GM12865 (cell line): ENCODE data around the gene GNB1.
"Not testable (repeated sequence)": the region's sequence is repeated elsewhere in the genome, so short reads cannot be mapped to it uniquely, and the experiment has no call there.

Experiments
- DNase-seq: peaks from one replicate; pipeline ENCODE4 v3.0.0; 2010; ENCODE audit warnings: low read depth
- H3K4me3 ChIP-seq: 2 replicates; pipeline ENCODE4 v1.5.1; 2011; ENCODE audit warnings: mild to moderate bottlenecking, low read depth, low read length, control low read depth
- TF ChIP-seq, protein P1 (sequence below): IDR thresholded peaks from 2 replicates; pipeline ENCODE4 v1.5.1; 2011; ENCODE audit warnings: low read length, control low read depth, low read depth, inconsistent platforms; ENCODE audit not compliant: insufficient read depth; ENCODE audit errors: missing control alignments

The GNB1 gene

DNA sequence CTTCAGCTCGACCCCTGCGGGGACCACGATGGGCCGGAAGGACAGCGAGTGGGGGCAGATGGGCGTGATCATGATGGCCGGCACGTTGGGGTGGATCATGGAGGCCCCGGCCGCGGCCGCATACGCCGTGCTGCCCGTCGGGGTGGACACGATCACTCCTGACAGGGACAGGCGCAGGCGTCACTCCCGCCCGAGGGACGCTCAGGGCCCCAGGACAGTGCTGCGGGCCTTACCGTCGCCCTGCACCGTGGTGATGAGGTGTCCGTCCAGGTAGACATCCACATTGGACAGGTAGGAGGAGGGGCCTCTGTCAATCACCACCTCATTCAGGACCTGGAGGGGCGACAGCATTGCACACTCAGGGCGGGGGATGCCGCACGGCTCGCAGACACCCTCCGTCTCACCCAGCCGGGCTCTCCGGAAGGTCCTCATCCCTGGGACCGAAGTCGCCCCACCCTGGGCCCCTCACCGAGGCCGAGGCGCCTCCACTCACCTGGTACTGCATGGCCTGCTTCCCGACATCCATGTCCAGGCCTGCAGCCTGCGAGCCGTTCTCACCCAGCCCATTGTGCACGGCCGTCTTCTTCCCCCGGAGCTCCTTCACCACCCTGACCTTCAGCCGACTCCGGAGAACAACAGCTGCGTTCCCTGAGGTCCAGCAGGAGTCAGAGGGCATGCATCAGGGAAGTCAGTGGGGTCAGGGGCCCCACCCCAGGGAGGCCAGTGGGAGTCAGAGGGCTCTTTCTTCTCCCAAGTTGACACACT lies 136.7 kb downstream of the GNB1 start:
- no peak for DNase-seq
- no peak overlapping the region for H3K4me3 ChIP-seq
- TF ChIP-seq, protein P1, sequence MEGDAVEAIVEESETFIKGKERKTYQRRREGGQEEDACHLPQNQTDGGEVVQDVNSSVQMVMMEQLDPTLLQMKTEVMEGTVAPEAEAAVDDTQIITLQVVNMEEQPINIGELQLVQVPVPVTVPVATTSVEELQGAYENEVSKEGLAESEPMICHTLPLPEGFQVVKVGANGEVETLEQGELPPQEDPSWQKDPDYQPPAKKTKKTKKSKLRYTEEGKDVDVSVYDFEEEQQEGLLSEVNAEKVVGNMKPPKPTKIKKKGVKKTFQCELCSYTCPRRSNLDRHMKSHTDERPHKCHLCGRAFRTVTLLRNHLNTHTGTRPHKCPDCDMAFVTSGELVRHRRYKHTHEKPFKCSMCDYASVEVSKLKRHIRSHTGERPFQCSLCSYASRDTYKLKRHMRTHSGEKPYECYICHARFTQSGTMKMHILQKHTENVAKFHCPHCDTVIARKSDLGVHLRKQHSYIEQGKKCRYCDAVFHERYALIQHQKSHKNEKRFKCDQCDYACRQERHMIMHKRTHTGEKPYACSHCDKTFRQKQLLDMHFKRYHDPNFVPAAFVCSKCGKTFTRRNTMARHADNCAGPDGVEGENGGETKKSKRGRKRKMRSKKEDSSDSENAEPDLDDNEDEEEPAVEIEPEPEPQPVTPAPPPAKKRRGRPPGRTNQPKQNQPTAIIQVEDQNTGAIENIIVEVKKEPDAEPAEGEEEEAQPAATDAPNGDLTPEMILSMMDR, result no peak

DNA sequence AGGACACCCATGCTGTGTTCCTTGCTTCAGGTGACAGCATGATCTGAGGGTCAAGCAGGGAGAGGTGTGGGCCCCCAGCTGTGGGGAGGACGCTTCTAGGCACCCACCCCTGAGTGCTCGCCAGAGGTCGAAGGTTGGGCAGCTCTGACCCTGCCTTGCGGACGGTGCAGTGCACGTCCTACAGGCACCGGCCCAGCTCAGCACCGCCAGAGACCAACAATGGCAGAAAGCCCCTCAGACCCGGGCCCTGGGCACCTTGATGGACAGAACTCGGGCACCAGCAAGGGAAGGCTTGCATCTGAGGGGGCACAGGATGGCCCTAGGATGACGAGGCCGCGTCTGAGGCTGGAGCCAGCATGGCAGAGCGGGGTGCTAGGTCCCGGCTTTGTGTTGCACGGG lies 137.3 kb downstream of the GNB1 start:
- no peak for DNase-seq
- TF ChIP-seq, protein P1, result no peak
- no peak overlapping the region for H3K4me3 ChIP-seq

DNA sequence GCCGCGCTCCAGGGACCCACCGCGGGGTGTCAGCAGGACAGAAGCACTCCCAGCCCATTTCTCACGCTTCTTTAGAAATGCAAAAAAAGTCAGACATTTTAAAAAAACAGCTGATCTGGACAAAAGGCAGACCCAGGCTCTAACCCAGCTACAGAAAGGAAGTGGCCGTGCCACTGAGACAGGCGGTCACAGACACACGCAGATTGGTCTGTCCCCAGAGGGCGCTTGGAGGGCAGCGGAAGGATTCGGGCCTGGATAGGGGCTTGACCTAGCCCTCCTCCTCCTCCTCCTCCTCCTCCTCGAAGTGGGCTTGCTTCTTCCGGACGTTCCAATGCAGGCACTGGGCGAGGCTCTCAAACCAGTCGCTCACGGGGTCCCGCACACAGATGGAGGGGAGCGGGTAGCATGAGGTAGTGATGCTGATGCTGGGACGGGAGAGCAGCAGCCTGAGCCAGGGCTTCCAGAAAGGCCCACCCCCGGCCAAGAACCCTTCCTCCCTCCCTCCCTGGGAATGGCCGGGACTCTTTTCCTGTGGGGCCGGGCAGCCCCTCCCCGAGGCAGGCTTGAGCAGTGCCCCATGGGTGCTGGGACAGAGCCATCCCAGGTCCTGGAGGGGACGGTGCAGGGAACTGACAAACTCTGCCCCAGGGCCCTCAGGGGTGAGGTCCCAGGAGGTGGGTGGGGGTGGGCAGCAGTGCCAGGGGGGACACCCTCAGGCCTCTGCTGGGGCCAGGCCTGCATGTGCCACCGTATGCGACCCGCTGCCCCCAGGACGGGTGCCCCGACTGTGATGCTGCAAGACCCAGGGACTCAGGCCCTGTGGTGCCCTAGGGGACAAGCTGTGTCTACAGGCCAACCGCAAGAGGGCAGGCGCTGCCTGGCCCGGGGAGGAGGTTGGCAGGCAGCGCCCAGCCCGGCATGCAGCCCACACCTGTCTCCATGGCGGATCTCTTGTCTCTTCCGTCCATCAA lies 138.0 kb downstream of the GNB1 start:
- no peak for DNase-seq
- H3K4me3 ChIP-seq, result no peak overlapping the region
- TF ChIP-seq, protein P1, result no peak

DNA sequence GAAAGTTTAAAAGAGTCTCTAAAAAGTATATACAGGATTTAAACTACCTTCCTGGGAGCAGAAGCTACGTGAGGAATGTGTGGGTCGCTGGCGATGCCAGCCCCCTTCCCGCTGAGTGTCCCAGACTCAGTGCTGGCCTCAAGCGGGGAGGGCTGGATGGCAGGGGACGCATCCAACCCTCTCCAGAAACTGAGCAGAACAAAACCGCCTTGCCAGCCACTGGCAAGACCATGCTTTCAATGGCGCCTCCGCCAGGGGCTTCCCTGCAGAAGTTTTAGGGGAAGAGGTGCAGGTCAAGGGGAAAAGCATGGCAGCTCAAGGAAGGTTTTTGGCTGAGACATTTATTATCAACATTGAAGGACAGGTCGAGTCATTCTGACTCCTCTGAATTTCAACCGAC lies 138.7 kb downstream of the GNB1 start:
- no peak overlapping the region for H3K4me3 ChIP-seq
- DNase-seq, result no peak
- TF ChIP-seq, protein P1, result no peak

DNA sequence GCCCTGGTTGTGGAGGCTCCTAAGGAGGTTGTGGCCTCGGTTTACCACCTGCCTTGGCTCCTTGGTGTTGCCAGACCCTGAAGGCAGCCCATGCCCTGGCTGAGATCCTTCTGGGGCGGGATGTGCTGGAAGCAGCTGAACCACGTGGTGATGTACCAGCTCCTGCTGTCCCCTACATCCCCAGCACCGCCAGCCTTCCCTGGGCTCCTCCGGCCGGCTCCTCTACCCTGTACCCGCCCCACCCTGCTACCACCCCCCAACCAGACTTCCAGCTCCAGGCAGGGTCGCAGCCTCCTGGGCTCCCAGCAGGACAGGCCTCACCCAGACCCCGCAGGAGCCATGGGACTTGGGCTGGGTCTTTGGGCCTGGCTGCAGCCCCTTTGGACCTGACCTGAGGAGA lies 140.9 kb downstream of the GNB1 start:
- H3K4me3 ChIP-seq, DNase-seq: not testable (repeated sequence)

DNA sequence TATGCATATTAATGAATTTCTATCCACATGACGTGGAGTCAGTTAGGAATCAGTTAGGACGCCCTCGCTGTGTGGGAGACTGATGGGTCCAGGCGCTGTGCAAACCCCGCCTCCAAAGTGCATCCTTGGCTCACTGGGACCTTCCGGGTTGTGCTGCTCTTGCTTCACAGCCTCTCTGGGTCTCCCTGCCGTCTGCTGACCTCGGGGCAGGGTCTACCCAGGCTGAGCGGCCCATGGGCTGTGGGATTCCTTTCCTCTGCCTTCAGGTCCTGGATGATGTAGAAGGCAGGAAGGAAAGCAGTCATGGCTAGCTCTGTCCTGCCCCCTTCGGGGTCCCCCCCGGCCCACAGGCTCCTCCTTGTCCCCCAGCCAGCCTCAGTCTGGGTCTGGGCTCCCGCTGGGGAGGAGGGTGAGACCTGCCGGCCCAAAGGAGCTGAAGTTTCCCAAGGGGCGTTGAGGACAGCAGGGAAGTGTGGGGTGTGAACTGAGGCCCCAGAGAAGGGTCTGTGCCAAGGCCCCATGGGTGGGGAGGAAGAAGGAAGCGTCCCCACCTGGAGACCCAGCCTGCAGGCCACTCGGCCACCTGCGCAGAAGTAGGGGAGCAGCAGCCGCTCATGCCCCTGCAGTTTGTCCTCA lies 142.1 kb downstream of the GNB1 start:
- no peak for DNase-seq
- TF ChIP-seq, protein P1, result no peak
- no peak overlapping the region for H3K4me3 ChIP-seq

DNA sequence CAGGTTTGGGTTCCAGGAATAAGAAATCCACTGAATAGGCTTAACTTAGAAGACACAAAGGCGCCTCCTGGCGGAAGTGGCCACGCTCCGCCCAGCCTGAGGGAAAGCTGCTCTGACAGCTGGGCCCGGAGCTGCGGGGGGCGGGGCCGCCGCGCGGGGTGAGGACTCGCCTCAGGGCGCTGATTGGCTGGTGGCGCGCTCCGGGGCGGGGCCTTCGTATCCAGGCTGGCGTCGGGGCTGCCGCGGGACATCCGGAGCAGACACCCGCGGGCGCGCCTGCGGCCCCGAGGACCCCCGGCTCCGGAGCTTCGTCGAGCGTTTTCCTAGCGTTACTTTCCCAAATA lies 144.3 kb downstream of the GNB1 start:
- not testable (repeated sequence) for H3K4me3 ChIP-seq, DNase-seq

DNA sequence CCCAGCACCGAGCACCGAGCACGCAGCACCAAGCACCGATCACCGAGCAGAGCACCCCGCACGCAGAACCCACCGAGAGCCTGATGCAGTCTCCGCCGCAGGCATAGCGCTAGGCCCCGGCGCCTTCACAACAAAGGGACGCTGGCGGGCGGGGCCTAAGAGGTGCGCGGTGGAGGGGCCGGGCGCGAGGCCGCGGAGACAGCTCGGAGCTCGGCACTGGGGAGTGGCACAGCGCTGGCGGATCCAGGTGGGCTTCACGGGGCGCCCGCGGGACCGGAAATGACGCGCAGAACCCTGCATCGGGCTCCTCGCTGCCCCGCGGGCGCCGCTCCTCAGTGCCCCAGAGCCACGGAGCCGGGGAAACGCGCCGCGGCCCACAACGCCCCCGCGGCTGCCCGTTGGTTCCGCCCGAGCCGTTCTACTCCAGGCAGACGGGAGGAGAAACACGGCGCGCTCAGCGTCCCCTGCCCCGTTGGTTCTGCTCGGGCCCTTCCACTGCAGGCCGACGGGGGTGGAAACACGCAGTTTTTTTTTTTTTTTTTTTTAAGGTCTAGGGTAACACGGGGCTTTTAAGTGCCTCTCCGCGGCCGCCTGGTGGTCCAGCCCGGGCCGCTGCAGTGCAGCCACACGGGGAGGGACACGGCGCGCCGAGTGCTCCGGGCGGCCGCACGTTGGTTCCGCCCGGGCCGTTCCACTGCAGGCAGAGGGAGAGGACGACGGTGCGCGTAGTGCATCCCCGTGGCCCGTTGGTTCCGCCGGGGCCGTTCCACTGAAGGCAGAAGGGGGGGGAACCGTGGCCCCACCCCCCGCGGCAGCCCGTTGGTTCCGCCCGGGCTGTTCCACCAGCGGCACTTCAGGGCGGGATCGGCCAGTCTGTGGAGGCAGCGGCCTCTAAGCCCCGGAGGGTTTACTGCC lies 145.0 kb downstream of the GNB1 start:
- H3K4me3 ChIP-seq, result peak overlapping the region; percentile 52
- DNase-seq, result peak; percentile 88

DNA sequence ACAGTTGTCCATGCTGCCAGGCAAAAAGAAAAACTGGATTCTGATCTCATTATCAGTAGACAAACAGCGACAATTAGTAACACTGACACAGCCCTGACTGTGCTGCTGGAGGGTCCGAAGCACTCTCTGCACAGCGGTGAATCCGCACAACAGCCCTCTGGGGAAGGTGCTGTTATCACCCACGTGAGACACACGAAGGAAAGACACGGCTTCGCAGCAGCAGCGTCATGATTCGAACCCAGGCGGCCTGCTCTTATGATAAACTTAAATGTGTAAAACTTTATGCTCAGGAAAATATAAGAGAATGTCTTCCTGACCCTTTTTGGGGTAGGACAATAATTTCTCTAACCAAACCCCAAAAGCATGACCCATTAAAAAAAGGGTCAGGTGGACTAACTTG lies 148.4 kb downstream of the GNB1 start:
- H3K4me3 ChIP-seq, DNase-seq: not testable (repeated sequence)

DNA sequence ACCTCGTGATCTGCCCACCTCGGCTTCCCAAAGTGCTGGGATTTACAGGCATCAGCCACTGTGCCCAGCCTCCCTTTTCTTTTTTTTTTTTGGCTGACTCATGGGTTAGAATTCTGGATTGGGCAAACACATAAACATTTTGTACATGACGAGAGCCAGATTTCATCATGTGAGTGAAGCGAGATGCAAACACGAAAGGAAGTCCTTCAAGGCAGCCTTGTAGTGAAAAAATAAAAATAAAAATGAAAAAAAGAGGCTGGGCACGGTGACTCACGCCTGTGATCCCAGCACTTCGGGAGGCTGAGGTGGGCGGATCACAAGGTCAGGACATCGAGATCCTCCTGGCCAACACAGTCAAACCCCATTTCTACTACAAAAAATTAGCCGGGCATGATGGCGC lies 149.9 kb downstream of the GNB1 start:
- not testable (repeated sequence) for H3K4me3 ChIP-seq, DNase-seq

DNA sequence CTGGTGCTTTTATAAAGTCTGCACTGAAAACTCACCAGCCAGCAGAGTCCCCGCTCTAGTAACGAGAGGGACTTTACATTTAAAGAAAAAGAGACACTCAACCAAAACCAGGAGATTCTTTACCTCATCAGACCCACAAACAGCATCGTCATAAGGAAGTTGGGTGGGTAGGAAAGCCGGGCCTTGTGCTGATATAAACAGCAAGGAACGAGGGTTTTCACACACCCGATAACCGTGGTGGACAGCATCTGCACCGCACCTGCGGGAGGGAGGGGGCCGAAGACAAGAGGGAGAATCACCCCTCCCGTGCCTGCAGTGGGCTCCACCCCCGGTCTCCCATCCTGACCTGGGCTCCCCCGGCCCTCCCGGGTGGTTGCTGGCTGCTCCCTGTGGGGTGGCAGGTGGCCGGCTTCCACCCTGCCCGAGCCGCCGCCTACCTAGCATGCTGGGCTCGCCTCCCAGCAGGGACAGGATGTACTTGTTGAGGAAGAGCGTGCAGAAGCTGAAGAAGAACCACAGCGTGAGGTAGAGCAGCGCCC lies 152.0 kb downstream of the GNB1 start:
- not testable (repeated sequence) for H3K4me3 ChIP-seq, DNase-seq
